ENCODE data around the gene FTO. TPM values are rescaled to one million over a fixed set of nuclear protein-coding genes. Genes with fewer than 3 reads are reported as not detected.

The FTO gene
- total and polyA plus RNA-seq, 2 of the 13 experiments (the other 11 are each of a cell fraction or from before 2014, with no cell fraction given): 41.6 to 55.8 TPM

- TF ChIP-seq, protein P1, sequence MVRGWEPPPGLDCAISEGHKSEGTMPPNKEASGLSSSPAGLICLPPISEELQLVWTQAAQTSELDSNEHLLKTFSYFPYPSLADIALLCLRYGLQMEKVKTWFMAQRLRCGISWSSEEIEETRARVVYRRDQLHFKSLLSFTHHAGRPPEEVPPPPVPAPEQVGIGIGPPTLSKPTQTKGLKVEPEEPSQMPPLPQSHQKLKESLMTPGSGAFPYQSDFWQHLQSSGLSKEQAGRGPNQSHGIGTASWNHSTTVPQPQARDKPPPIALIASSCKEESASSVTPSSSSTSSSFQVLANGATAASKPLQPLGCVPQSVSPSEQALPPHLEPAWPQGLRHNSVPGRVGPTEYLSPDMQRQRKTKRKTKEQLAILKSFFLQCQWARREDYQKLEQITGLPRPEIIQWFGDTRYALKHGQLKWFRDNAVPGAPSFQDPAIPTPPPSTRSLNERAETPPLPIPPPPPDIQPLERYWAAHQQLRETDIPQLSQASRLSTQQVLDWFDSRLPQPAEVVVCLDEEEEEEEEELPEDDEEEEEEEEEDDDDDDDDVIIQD (CRISPR knock-in tag; IDR thresholded peaks at IDR 0.05; ENCODE audit: low read depth): peak; percentile 87; the same call in 1 of the 2 replicates
- TF ChIP-seq ERF (CRISPR knock-in tag; IDR thresholded peaks at IDR 0.05) (peak; percentile 77), SALL1 (CRISPR knock-in tag; IDR thresholded peaks at IDR 0.05) (peak; percentile 68; the same call in 1 of the 2 replicates), RBFOX2 (IDR thresholded peaks at IDR 0.05; ENCODE audit: low read depth, low read length) (peak; percentile 55), HCFC1 (IDR thresholded peaks at IDR 0.05; ENCODE audit: low read depth, low read length) (no peak), MAF1 (CRISPR knock-in tag; IDR thresholded peaks at IDR 0.05; ENCODE audit: borderline replicate concordance) (no peak), HOXA7 (CRISPR knock-in tag; IDR thresholded peaks at IDR 0.05) (no peak), ISL2 (CRISPR knock-in tag; IDR thresholded peaks at IDR 0.05) (peak; percentile 100), TBX3 (IDR thresholded peaks at IDR 0.05; ENCODE audit: borderline replicate concordance) (no peak), SATB2 (CRISPR knock-in tag; IDR thresholded peaks at IDR 0.05) (no peak), FOXA1 (IDR thresholded peaks at IDR 0.05) (no peak), FOXA1 (CRISPR knock-in tag; IDR thresholded peaks at IDR 0.05) (peak; percentile 81), ZBTB3 (CRISPR knock-in tag; IDR thresholded peaks at IDR 0.05; ENCODE audit: borderline replicate concordance, low read depth) (no peak), HDAC6 (IDR thresholded peaks at IDR 0.05; ENCODE audit: low read depth, low read length) (no peak), ZC3H13 (CRISPR knock-in tag; IDR thresholded peaks at IDR 0.05) (no peak), ZNF558 (CRISPR knock-in tag; IDR thresholded peaks at IDR 0.05; ENCODE audit: borderline replicate concordance) (no peak), ZBTB34 (CRISPR knock-in tag; IDR thresholded peaks at IDR 0.05) (peak; percentile 80), ZNF367 (CRISPR knock-in tag; IDR thresholded peaks at IDR 0.05; ENCODE audit: borderline replicate concordance) (no peak), ZNF614 (CRISPR knock-in tag; IDR thresholded peaks at IDR 0.05; ENCODE audit: borderline replicate concordance) (peak; percentile 54; the same call in 1 of the 2 replicates), FOXK1 (CRISPR knock-in tag; IDR thresholded peaks at IDR 0.05; ENCODE audit: borderline replicate concordance, low read depth) (peak; percentile 31; the same call in 1 of the 2 replicates), ATF1 (CRISPR knock-in tag; IDR thresholded peaks at IDR 0.05) (peak; percentile 61)
- TF ChIP-seq, protein P2, sequence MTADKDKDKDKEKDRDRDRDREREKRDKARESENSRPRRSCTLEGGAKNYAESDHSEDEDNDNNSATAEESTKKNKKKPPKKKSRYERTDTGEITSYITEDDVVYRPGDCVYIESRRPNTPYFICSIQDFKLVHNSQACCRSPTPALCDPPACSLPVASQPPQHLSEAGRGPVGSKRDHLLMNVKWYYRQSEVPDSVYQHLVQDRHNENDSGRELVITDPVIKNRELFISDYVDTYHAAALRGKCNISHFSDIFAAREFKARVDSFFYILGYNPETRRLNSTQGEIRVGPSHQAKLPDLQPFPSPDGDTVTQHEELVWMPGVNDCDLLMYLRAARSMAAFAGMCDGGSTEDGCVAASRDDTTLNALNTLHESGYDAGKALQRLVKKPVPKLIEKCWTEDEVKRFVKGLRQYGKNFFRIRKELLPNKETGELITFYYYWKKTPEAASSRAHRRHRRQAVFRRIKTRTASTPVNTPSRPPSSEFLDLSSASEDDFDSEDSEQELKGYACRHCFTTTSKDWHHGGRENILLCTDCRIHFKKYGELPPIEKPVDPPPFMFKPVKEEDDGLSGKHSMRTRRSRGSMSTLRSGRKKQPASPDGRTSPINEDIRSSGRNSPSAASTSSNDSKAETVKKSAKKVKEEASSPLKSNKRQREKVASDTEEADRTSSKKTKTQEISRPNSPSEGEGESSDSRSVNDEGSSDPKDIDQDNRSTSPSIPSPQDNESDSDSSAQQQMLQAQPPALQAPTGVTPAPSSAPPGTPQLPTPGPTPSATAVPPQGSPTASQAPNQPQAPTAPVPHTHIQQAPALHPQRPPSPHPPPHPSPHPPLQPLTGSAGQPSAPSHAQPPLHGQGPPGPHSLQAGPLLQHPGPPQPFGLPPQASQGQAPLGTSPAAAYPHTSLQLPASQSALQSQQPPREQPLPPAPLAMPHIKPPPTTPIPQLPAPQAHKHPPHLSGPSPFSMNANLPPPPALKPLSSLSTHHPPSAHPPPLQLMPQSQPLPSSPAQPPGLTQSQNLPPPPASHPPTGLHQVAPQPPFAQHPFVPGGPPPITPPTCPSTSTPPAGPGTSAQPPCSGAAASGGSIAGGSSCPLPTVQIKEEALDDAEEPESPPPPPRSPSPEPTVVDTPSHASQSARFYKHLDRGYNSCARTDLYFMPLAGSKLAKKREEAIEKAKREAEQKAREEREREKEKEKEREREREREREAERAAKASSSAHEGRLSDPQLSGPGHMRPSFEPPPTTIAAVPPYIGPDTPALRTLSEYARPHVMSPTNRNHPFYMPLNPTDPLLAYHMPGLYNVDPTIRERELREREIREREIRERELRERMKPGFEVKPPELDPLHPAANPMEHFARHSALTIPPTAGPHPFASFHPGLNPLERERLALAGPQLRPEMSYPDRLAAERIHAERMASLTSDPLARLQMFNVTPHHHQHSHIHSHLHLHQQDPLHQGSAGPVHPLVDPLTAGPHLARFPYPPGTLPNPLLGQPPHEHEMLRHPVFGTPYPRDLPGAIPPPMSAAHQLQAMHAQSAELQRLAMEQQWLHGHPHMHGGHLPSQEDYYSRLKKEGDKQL (CRISPR knock-in tag; IDR thresholded peaks at IDR 0.05; ENCODE audit: low read depth): peak; percentile 91; the same call in 1 of the 2 replicates
Measured at GRCh38 chr16:54102888-54103866, 399.2 kb downstream of the FTO start (continued).
